Measurements from ENCODE around the gene STAT3.
A peak's percentile ranks its signal among the peaks of the same experiment; 100 is the strongest.
"Not testable (repeated sequence)": the region's sequence is repeated elsewhere in the genome, so short reads cannot be mapped to it uniquely, and the experiment has no call there.

The STAT3 gene

DNA sequence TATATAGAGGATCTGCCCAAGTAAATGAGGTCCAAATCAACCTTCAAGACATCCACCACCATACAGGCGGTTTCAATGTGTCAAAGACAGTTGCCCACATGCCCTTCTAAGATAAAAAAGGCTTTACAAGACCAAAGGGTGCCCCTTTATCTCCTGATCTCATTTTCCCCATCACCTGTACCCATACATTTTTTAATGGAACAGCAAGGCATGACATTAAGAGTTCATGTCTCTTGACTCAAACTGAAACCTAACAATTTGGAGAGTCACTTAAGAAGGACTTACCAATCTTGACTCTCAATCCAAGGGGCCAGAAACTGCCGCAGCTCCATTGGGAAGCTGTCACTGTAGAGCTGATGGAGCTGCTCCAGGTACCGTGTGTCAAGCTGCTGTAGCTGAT lies 40.1 kb downstream of the STAT3 start:
- DNase-seq (ENCODE audit: low spot score) = no peak

DNA sequence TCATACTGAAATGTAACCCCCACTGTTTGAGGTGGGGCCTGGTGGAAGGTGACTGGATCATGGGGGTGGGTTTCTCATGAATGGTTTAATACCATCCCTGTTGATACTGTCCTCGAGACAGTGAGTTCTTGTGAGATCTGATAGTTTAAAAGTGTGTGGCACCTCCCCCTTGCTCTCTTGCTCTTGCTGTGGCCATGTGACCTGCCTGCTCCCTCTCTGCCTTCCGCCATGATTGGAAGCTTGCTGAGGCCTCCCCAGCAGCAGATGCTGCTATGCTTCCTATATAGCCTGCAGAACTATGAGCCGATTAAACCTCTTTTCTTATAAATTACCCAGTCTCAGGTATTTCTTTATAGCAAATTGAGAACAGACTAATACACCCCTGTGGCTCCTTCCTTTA lies 40.6 kb downstream of the STAT3 start:
- DNase-seq (ENCODE audit: low spot score) = no peak

DNA sequence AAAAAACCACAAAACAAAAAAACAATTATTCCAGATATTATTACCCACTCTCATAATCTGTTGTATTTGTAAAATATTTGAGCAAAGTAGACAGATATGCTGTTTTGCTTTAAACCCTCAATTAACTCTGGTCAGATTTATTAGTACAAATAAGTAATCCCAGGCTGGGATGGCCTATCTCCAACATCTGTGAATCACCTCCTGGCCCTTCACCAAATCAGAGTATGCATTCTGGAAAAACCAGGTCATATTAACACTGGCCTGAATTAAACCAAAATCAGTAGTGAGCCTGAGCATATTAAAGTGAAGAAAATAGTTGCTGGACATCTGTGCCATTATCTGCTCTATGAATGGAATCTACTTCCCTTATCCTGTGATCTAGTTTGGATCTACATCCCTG lies 41.0 kb downstream of the STAT3 start:
- no peak for DNase-seq (ENCODE audit: low spot score)

DNA sequence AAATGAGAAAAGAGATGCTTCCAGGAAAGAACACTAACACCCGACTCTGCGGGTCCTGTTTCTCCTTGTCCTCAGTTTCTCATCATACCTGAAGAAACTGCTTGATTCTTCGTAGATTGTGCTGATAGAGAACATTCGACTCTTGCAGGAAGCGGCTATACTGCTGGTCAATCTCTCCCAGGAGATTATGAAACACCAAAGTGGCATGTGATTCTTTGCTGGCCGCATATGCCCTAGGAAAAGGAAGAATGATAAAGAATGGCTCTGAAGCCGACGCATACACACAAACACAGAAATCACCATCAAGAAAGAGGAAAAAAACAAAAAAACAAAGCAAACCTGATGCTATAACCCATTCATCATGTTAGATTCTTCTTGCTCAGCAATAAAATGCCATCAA lies 41.8 kb downstream of the STAT3 start:
- no peak for DNase-seq (ENCODE audit: low spot score)

DNA sequence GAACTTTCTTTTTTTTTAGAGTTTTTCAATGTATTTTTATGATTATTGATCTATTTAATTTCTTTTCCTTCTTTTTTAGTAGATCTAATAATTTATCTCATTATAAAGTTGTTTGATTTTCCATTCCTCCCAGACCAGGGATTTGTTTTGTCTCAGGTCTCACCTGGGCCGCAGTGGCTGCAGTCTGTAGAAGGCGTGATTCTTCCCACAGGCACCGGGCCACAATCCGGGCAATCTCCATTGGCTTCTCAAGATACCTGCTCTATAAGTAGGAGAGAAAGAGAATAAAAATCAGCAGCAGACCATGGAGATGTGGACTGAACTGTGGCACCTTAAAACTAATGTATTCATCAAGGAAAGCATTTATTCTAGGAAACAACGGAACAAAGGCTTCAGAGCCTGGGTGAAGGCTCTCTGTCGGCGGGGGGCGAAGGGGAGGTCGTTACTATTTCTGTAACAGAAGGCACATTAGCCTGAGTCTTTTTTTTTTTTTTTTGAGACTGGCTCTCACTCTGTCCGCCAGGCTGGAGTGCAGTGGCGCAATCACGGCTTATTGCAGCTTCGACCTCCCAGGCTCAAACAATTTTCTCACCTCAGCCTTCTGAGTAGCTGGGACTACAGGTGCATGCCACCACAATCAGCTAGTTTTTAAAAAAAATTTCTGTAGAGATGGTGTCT lies 42.7 kb downstream of the STAT3 start:
- DNase-seq (ENCODE audit: low spot score) = no peak

DNA sequence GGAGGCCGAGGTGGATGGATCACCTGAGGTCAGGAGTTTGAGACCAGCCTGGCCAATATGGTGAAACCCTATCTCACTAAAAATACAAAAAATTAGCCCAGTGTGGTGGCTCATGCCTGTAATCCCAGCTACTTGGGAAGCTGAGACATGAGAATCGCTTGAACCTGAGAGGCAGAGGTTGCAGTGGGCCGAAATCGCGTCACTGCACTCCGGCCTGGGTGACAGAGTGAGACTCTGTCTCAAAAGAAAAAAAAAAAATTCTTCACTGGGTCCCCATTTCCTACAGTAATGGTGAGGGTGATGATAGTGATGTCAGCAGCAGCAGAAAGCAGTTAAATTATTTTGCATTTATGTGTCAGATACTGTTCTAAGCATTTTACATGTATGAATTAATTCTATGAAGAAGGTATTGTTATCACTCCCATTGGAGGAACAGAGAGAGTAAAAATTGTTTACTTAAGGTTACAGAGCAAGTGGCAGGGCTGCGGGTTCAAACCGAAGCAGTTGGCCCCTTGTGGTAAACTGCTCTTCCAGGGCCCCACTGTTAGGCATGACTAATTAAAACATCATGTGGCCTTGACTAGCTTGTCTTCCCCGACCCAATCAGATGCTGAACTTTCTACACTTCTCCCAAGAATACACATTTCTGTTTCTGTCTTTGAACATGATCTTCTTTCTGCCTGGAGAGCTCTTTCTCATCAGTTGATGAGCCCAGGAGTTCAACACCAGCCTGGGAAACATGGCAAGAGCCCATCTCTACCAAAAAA lies 45.8 kb downstream of the STAT3 start:
- no peak for DNase-seq (ENCODE audit: low spot score)

DNA sequence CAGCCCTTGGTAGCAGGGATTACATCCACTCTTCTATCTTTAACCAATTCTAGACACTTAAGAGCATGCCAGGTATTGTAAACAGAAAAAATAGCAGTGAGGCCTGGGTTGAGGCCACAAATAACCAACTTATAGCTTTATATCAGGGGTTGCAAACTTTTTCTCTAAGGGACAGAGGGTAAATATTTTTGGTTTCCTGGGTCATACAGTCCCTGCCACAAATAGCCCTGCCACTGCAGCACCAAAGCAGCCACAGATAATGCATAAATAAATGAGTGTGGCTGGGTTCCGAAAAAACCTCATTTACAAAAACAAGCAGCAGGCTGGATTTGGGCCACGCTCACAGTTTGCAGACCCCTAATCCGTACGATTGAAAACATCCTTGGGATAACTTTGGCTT lies 46.7 kb downstream of the STAT3 start:
- no peak for DNase-seq (ENCODE audit: low spot score)

DNA sequence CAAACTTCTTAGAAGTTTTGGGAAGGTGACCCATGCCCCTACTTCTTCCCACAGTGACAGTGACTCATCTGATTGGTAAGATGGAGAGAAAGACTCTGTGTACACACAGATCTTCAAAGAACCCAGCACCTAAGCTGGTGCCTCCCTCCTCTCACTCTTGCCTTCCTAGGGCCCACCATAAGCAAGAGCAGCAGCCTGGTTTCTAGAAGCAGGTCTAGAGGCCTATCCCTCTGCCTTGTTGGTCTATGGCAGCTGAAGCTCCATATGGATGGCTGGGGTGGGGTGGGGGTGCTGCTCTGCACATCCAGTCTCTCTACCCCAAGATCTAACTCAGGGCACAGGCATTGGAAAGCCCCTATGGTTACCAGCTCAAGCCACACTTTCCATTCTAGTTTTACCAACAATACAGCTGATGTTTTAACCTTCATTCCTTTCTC lies 47.5 kb downstream of the STAT3 start:
- DNase-seq (ENCODE audit: low spot score) = no peak

DNA sequence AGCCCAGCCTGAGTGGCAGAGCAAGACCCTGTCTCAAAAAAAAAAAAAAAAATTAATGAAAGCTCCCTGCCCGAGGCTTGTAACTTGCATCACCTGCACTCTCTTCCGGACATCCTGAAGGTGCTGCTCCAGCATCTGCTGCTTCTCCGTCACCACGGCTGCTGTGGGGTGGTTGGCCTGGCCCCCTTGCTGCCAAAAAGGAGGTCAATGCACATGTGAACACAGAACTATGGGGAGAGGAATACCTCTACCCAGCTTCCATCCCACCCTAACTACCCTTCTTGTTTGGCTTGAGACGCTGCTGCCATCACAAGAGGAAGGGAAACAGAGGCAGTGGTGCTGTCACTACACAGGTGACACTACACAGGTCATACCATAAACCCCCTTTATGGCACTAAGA lies 49.0 kb downstream of the STAT3 start:
- DNase-seq (ENCODE audit: low spot score) = no peak

DNA sequence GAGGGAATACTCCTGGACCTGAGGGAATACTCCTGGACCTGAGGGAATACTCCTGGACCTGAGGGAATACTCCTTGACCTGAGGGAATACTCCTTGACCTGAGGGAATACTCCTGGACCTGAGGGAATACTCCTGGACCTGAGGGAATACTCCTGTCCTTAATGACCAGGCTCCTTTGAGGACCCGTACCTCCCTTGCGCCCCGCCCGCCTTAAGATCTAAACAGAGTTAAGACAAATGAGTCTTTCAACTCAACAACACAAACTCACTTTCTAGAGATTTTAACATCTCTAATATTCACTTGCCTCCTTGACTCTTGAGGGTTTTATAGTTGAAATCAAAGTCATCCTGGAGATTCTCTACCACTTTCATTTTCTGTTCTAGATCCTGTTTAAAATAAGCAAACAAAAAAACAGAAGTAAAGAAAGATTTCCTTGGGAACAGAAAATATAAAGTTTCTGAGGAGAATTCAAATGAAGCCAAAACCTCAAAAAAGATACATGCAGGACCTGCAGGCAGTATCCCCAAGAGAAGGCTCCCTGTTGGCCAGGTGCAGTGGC lies 49.7 kb downstream of the STAT3 start:
- DNase-seq (ENCODE audit: low spot score) = no peak

DNA sequence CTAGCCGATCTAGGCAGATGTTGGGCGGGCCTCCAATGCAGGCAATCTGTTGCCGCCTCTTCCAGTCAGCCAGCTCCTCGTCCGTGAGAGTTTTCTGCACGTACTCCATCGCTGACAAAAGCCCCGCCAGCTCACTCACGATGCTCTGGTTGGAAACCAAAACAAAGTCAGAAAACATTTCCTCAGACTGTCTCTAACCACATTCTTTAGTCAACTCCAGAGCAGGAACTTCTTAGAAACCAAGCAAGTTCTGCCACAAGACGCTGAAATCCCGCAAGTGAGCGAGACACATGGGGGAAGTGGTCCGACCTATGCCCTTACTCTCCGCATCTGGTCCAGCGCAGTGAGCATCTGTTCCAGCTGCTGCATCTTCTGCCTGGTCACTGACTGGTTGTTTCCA lies 50.8 kb downstream of the STAT3 start:
- no peak for DNase-seq (ENCODE audit: low spot score)

DNA sequence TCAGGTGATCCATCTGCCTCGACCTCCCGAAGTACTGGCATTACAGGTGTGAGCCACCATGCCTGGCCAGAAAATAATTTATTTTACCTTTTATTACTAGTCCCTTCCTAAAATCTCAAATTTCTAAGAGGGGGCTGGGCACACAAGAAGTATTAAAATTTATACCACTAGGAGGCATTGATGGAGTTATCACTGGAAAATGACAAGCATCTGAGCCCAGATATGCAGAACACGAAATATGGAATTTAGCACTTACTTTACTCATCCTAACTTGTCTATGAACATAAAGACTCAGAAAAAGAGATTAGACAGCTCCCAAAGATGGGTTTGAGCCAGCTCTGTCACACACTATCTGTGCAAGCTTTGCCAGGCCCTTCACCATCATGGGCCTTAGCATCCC lies 53.6 kb downstream of the STAT3 start:
- no peak for DNase-seq (ENCODE audit: low spot score)

DNA sequence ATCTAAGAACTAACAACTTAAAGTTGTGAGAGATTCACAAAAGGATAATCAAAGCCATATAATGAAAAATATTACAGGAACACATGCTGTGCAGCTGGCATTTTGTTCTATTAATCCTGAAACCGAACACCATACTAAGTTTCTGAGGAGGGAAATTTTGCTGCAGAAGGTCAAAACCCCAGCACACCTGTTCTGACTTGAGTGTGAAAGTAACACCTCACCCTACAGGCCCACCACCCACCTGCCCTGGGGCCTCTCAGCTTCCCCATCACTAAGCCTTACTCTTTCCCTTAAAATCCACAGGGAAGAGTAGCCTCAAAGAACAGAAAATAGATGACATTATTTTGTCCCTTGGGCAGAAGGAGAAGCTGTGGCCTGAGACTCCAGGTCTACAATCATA lies 55.2 kb downstream of the STAT3 start:
- no peak for DNase-seq (ENCODE audit: low spot score)

DNA sequence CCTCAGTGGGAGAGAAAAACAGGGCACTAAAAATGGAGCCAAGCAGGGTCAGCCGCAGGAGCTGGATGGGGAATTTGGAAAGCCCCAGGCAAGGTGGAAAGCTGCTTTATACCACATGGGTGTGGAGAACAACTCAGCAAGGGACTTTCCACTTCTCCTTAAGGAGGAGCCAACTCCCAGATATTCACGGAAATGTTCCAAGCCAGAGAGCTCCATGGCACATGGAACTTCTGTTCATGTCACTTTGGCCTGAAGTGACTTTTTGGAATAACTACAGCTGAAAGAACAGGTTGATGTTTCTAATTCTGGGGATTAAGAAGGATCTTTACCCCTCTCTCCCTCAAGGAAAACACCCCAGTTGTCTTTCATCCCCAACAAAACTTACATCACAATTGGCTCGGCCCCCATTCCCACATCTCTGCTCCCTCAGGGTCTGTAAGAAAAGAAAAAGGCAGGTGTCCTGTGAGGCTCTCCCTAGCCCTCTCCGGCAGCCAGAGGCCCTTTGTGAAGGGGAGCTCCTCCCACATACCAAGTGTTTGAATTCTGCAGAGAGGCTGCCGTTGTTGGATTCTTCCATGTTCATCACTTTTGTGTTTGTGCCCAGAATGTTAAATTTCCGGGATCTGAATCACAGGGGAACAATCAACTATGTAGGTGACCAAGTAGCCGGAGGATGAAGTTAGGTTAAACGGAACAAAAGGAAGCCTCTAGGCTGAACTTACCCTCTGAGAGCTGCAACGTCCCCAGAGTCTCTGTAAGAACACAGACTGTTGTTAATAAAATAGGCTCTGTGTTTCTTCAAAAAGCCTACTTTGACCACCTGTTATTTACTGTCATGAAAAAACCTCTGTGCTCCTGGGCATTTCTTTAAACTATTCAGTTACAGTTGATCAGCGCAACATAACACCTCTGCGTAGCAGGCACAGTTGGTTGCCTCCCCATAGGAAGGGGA lies 58.9 kb downstream of the STAT3 start:
- DNase-seq (ENCODE audit: low spot score) = no peak

DNA sequence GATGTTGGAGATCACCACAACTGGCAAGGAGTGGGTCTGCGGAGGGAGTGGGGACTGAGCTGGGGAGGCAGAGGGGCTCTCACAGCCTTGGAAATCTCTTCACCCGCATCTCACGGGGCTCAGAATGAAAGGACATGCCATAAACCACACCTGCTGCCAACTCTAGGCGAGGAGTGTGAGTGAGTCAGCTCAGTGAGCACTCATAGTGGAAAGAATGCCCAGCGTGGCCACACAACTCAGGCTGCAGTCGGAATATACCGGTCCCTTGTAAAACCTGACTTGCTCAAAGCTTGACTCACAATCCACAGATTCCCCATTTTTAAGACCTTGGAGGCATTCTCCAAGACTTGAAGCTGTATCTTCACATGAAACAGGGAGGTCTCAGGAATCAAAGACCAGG lies 63.2 kb downstream of the STAT3 start:
- no peak for DNase-seq (ENCODE audit: low spot score)

DNA sequence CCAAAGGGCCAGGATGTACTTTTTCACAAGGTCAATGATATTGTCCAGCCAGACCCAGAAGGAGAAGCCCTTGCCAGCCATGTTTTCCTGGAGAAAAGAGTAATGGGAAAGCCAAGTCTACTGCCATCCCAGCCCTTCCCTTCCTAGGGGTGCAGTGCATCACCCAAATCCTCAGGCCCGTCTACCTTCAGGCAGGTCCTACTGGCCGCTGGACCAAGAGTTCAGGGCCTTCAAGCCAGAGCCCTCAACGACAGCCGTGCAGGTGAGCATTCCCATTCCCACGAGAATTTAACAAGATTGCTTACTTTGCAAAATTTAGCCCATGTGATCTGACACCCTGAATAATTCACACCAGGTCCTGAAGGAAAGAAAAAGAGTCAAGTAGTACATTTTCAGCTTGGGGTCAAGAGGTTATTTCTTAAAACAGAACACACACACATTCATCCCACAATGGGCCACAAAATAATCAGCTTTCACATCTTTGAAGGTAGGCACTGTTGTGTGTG lies 64.9 kb downstream of the STAT3 start:
- no peak for DNase-seq (ENCODE audit: low spot score)

DNA sequence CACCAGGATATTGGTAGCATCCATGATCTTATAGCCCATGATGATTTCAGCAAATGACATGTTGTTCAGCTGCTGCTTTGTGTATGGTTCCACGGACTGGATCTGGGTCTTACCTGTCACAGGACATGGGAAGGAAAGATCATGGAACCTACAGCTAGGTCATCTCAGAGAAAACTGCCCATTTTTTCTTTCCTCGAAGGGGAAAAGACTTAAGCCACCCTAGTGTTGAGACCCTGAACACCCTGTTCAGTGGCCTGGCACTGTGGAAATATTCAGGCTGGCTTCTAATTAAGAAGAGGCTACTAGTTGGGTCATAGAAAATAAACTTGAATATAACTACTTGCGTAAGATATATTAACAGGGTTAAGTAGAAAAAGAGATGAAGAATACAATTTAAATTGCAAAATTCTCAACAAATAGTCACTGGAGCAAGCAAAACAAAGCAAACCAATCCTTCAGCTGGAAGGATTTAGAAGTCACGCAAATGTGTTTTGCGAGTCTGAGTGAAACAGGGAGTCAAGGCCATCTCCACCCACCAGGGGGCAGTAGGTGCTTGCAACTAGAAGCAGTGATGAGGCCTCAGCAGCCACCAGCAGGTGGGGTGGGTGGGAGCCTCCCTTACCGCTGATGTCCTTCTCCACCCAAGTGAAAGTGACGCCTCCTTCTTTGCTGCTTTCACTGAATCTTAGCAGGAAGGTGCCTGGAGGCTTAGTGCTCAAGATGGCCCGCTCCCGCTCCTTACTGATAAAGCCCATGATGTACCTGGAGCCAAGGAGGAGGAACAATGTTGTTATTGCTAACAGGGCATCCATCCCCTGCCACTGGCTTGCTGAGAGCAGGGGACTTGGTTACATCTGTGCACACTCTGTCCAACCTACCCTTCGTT lies 65.6 kb downstream of the STAT3 start:
- DNase-seq (ENCODE audit: low spot score) = peak; percentile 96

DNA sequence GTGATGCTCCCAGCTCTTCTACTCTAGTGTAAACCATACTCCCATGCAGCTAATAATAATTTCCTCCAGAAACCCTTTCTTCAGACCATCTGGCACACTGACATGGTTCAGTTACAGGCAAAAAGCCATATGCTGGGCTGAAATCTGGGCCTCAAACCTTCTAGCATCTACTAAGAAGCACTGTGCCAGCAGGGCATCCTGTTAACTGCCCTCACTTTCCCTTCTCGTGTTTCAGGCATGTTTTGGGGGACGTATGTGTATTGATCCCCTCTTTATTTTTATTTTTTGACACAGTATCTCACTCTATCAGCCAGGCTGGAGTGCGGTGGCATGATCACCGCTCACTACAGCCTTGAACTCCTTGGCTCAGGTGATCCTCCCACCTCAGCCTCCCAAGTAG lies 66.7 kb downstream of the STAT3 start:
- DNase-seq (ENCODE audit: low spot score) = no peak

DNA sequence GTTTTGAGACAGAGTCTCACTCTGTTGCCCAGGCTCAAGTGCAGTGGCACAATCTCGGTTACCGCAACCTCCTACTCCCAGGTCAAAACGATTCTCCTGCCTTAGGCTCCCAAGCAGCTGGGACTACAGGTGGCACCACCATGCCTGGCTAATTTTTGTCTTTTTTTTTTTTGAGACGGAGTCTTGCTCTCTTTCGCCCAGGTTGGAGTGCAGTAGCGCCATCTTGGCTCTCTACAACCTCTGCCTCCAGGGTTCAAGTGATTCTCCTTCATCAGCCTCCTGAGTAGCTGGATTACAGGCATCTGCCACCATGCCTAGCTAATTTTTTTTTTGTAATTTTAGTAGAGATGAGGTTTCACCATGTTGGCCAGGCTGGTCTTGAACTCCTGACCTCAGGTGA lies 70.3 kb downstream of the STAT3 start:
- DNase-seq (ENCODE audit: low spot score) = not testable (repeated sequence)

DNA sequence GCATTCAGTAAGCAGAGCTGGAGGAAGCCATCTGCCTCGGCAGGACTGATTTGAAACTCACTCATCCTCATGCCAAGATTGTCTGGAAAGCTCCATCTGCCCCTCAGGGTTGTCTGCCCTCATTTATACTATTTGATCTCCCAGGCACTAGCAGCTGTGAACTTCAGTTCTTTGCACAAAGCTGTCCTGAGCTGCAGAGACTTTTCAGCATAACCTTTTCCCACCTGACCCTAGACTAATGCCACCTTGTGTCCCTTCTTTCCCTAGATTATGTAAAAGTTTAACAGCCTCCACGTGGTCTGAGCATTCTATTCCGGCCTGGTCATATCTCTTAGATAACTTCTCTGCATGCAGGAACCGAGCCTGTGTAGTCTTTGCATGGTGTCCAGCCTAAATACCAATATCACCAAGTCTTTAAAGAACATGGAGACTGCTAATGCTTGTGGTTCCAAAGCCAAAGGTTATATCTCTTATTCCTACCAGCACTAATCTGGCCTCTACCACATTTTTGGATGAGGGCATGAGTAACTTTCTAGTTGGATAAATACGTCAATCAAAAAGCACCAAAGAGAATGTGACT lies 70.9 kb downstream of the STAT3 start:
- DNase-seq (ENCODE audit: low spot score) = no peak

DNA sequence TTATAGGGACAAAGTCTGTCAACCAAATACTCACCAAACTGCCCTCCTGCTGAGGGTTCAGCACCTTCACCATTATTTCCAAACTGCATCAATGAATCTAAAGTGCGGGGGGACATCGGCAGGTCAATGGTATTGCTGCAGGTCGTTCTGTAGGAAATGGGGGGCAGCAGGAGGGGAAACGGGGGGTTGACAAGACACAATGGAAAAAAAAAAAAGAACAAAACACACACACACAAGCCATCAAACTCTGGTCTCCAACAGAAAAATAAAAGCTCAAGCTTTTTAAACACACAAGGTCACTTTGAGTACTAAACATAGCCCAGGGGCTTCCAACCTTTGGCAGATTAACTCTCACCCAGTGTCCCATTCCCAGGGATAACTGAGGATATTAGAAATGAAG lies 71.5 kb downstream of the STAT3 start:
- no peak for DNase-seq (ENCODE audit: low spot score)

Measured in Ammon's horn (tissue), 1 donor.